SIG-M5 (cell line): ENCODE measurements around the gene ATP5MC2.
"Not testable (repeated sequence)": the region's sequence is repeated elsewhere in the genome, so short reads cannot be mapped to it uniquely, and the experiment has no call there.

Experiments
- DNase-seq: peaks from one replicate; lab custom pipeline; 2025; lab: John Stamatoyannopoulos, UW

The ATP5MC2 gene

GRCh38 chr12:53675701-53676607 lies at the start of gene ATP5MC2:
Gene ATP5MC2, minus strand, starts transcription at chr12:53676083. Its CDS starts 3,469 bp downstream, at chr12:53672614.
- peak; percentile 90 for DNase-seq

GRCh38 chr12:53722450-53723041 lies 46.7 kb upstream of the ATP5MC2 start:
- DNase-seq, result no peak

GRCh38 chr12:53720946-53721345 lies 45.1 kb upstream of the ATP5MC2 start:
- DNase-seq, result no peak

- DNase-seq, result no peak
Measured at GRCh38 chr12:53719649-53720048, 43.8 kb upstream of the ATP5MC2 start.

GRCh38 chr12:53718567-53718966 lies 42.7 kb upstream of the ATP5MC2 start:
- DNase-seq, result not testable (repeated sequence)

- no peak for DNase-seq
Measured at GRCh38 chr12:53717319-53717718, 41.4 kb upstream of the ATP5MC2 start.

GRCh38 chr12:53714004-53714403 lies 38.1 kb upstream of the ATP5MC2 start:
- no peak for DNase-seq

GRCh38 chr12:53713516-53713915 lies 37.6 kb upstream of the ATP5MC2 start:
- no peak for DNase-seq

- DNase-seq, result no peak
Measured at GRCh38 chr12:53712059-53712643, 36.3 kb upstream of the ATP5MC2 start.

- DNase-seq, result no peak
Measured at GRCh38 chr12:53710091-53710490, 34.2 kb upstream of the ATP5MC2 start.

- no peak for DNase-seq
Measured at GRCh38 chr12:53709671-53710070, 33.8 kb upstream of the ATP5MC2 start.

GRCh38 chr12:53706080-53706479 lies 30.2 kb upstream of the ATP5MC2 start:
- no peak for DNase-seq

GRCh38 chr12:53703756-53704155 lies 27.9 kb upstream of the ATP5MC2 start:
- DNase-seq, result no peak

GRCh38 chr12:53701518-53702264 lies 25.8 kb upstream of the ATP5MC2 start:
- DNase-seq, result no peak

GRCh38 chr12:53700567-53700966 lies 24.7 kb upstream of the ATP5MC2 start:
- DNase-seq, result no peak

- DNase-seq, result no peak
Measured at GRCh38 chr12:53699678-53700025, 23.8 kb upstream of the ATP5MC2 start.

- no peak for DNase-seq
Measured at GRCh38 chr12:53698948-53699677, 23.2 kb upstream of the ATP5MC2 start.

GRCh38 chr12:53696655-53697331 lies 20.9 kb upstream of the ATP5MC2 start:
- no peak for DNase-seq

GRCh38 chr12:53696285-53696654 lies 20.4 kb upstream of the ATP5MC2 start:
- no peak for DNase-seq

GRCh38 chr12:53695152-53696145 lies 19.6 kb upstream of the ATP5MC2 start:
- no peak for DNase-seq
